NT2/D1 (cell line): ENCODE results near the gene EIF3K.
A peak's percentile ranks its signal among the peaks of the same experiment; 100 is the strongest.

Source experiments
- DNase-seq: peaks from one replicate; pipeline ENCODE4 v3.0.0-alpha.2; 2011; ENCODE audit warnings: low read depth, low spot score
- H3K27me3 ChIP-seq: 2 replicates; pipeline ENCODE4 v1.6.0; 2011; ENCODE audit warnings: mild to moderate bottlenecking; ENCODE audit not compliant: insufficient read length, insufficient read depth
- H3K36me3 ChIP-seq: 2 replicates; pipeline ENCODE4 v1.6.1; 2011; ENCODE audit warnings: mild to moderate bottlenecking, low read length, mixed read lengths; ENCODE audit not compliant: insufficient read depth, insufficient read length
- H3K4me1 ChIP-seq: 2 replicates; pipeline ENCODE4 v1.5.1; 2011; ENCODE audit not compliant: insufficient read depth, insufficient read length
- H3K4me3 ChIP-seq: 2 replicates; pipeline ENCODE4 v1.5.1; 2011; ENCODE audit warnings: low read depth; ENCODE audit not compliant: insufficient read length
- H3K9ac ChIP-seq: 2 replicates; pipeline ENCODE4 v1.6.0; 2011; ENCODE audit warnings: low read depth; ENCODE audit not compliant: insufficient read length
- H3K9me3 ChIP-seq: 2 replicates; pipeline ENCODE4 v1.5.1; 2011; ENCODE audit warnings: mild to moderate bottlenecking, low read length; ENCODE audit not compliant: insufficient read depth
- SUZ12 ChIP-seq: IDR thresholded peaks from 2 replicates; pipeline ENCODE4 v1.6.1; 2011; ENCODE audit not compliant: insufficient read length, insufficient read depth; ENCODE audit errors: extremely low read depth
- YY1 ChIP-seq: IDR thresholded peaks from 2 replicates; pipeline ENCODE4 v1.6.1; 2011; ENCODE audit not compliant: insufficient read length, insufficient read depth
- ZNF274 ChIP-seq: IDR thresholded peaks from 2 replicates; pipeline ENCODE4 v1.6.1; 2011; ENCODE audit warnings: mild to moderate bottlenecking, low read depth, low read length

EIF3K gene

DNA sequence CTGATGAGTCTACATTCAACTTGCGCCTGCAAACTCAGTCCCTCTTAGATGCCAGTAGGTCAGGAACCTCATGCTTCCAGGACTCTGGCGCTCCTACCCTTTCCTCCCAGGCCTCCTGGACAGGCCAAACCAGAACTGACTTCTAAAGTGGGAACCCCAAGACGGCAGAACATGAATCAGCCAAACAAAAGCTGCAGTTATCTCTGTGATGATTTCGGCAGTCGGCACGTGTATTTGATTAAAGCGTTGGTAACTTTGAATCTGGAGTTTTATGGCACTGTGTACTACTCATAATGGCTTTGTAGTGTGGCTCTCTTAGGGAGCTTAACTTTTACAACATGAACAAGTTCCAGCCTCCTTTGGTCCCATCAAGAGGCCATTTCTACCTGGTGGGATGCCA is 42.1 kb downstream of the EIF3K start:
- H3K36me3 ChIP-seq = peaks cover 39% of the 10 kb centered on the region
- H3K9ac ChIP-seq = no peak overlapping the region
- no peaks in the 10 kb centered on the region for H3K27me3 ChIP-seq
- no peak overlapping the region for H3K4me3 ChIP-seq
- H3K9me3 ChIP-seq = no peaks in the 10 kb centered on the region
- TF ChIP-seq ZNF274 = no peak
- no peak for TF ChIP-seq SUZ12
- no peak for TF ChIP-seq YY1
- peaks cover 23% of the 10 kb centered on the region for H3K4me1 ChIP-seq
- DNase-seq = no peak

DNA sequence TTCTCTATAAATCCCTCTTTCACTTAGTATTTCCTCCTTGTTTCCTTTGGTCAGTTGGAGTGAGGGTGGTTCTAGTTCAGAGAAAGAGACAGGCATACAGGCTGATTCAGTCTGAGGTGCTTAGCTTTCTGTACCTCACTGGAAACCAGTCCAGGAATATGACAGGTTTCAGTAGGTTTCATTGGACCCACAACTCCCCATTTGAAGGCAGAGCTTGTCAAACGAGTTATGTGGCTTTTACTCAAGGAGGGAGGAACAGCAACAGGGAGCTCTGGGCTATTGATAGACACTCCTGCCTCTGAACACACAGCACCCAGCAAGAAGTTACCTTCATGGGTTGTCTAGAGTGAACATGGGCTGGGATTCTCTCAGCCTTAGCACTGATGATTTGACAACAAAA is 43.0 kb downstream of the EIF3K start:
- no peaks in the 10 kb centered on the region for H3K27me3 ChIP-seq
- TF ChIP-seq ZNF274 = no peak
- H3K9me3 ChIP-seq = no peaks in the 10 kb centered on the region
- H3K4me1 ChIP-seq = peaks cover 26% of the 10 kb centered on the region
- no peak for DNase-seq
- H3K36me3 ChIP-seq = peaks cover 33% of the 10 kb centered on the region
- no peak overlapping the region for H3K4me3 ChIP-seq
- H3K9ac ChIP-seq = no peak overlapping the region

DNA sequence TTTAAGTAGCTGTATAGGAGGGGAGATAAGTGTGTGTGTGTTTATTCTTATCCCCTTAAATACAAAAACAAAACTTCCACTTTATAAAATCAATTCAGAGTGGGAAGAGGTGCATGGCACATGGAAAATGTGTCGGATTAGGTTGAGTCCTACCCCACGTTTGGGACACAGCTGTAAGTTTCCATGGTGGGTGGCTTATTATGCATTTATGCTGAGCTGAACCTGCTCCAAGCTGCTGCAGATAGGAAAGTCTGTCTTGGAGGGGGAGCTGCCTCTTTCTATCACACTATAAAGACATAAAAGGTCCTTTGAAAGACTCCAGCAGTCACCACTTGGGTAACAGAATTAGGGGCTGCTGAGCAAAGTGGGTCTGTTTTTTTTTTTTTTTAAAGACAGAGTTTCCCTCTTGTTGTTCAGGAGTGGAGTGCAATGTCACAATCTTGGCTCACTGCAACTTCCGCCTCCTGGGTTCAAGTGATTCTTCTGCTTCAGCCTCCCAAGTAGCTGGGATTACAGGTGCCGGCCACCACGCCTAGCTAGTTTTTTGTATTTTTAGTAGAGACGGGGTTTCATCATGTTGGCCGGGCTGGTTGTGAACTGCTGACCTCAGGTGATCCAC is 43.7 kb downstream of the EIF3K start:
- TF ChIP-seq SUZ12 (no peak), YY1 (no peak), ZNF274 (no peak)
- H3K9me3 ChIP-seq = no peaks in the 10 kb centered on the region
- no peak overlapping the region for H3K9ac ChIP-seq
- DNase-seq = no peak
- peaks cover 33% of the 10 kb centered on the region for H3K36me3 ChIP-seq
- peaks cover 26% of the 10 kb centered on the region for H3K4me1 ChIP-seq
- H3K4me3 ChIP-seq = no peak overlapping the region
- no peaks in the 10 kb centered on the region for H3K27me3 ChIP-seq

DNA sequence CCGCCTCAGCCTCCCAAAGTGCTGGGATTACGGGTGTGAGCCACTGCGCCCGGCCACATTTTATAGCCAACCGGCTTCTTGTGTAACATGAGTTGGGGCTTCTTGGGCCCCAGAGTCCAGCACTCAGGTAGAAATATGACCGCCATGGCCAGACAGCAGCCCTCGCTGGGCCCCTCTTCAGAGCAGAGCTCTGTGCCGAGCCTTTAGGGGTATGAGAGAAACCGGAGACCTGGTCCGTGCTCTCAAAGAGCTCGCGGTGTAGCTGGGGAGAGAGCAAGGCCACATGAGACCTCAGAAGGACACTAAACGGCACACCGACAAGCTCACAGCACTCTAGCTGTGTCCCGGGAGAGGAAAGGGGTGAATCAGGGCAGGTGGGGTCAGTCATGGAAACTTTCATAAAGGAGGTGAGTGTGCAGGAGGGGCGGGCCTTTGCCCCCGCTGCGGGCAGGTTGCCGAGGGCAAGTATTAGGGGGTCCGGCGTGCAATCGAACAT is 44.2 kb downstream of the EIF3K start:
- no peaks in the 10 kb centered on the region for H3K9me3 ChIP-seq
- H3K36me3 ChIP-seq = peaks cover 38% of the 10 kb centered on the region
- H3K27me3 ChIP-seq = no peaks in the 10 kb centered on the region
- TF ChIP-seq YY1 (no peak), ZNF274 (no peak), SUZ12 (no peak)
- peaks cover 22% of the 10 kb centered on the region for H3K4me1 ChIP-seq
- H3K9ac ChIP-seq = no peak overlapping the region
- DNase-seq = no peak
- no peak overlapping the region for H3K4me3 ChIP-seq

DNA sequence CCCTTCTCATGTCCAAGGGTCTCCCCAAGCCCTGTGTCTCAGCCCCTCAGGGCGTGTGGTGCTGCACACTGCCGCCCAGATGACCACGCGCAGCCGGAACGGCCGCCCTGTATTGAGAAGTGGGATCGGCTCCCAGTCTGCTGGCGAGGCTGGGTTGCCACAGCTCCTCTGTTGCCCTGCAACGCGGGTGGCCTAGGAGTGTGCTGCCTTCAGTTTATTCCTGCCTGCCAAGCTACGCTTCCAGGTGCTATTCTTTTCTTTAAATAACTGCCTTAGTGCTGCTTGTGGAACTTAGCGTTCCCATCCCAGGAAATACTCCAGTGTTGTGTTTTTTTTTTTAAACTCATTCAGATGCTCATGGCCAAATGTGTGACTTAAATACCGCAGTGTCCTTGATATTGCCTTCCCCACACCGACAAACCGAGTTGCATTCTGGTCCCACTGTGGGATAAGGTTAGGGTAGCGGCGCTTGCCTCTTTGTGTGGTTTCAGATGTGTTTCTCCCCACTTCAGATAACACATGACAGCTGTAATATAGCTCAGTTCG is 45.0 kb downstream of the EIF3K start:
- Histone ChIP-seq H3K4me1 (peaks cover 22% of the 10 kb centered on the region), H3K27me3 (no peaks in the 10 kb centered on the region), H3K9me3 (no peaks in the 10 kb centered on the region), H3K4me3 (no peak overlapping the region), H3K9ac (peak overlapping the region; percentile 25), H3K36me3 (peaks cover 44% of the 10 kb centered on the region)
- TF ChIP-seq YY1 = no peak
- TF ChIP-seq ZNF274 = no peak
- DNase-seq = no peak

DNA sequence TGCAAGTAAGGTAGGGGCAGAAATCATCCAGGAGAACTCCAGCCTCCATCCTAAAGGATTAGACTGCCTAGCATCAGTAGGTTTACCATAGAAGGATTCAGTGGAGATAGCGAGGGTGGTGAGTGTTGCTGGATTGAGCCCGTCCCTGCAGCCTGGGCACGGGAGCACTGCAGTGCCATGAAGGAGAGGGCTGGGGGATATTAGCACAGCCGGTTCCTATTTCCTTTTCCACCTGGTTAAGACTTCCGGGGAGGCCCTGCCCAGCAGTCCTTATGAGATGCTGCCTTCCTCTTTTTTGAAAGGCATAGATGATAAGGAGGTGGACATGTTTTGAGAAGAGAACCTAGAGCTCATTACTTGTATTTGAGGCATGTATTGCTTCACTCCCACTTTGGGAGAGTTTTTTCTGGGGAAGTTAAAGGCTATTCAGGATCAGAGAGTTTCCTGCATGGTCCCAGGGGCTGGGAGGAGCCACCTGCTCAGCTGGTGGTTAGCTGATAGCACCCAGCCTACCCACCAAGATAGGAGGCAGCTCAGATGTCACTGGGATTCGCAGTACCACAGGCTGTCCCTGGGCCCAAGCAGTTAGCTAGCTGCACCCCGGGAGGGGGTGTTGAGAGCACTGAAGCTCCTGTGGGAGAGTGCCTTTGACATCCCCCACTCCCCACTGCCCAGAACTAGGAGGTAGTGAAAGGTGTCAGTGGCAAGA is 45.7 kb downstream of the EIF3K start:
- Histone ChIP-seq H3K36me3 (peaks cover 44% of the 10 kb centered on the region), H3K4me3 (no peak overlapping the region), H3K4me1 (peaks cover 22% of the 10 kb centered on the region), H3K9me3 (no peaks in the 10 kb centered on the region), H3K27me3 (no peaks in the 10 kb centered on the region), H3K9ac (peak overlapping the region; percentile 5)
- no peak for TF ChIP-seq YY1
- no peak for TF ChIP-seq ZNF274
- no peak for TF ChIP-seq SUZ12
- no peak for DNase-seq

DNA sequence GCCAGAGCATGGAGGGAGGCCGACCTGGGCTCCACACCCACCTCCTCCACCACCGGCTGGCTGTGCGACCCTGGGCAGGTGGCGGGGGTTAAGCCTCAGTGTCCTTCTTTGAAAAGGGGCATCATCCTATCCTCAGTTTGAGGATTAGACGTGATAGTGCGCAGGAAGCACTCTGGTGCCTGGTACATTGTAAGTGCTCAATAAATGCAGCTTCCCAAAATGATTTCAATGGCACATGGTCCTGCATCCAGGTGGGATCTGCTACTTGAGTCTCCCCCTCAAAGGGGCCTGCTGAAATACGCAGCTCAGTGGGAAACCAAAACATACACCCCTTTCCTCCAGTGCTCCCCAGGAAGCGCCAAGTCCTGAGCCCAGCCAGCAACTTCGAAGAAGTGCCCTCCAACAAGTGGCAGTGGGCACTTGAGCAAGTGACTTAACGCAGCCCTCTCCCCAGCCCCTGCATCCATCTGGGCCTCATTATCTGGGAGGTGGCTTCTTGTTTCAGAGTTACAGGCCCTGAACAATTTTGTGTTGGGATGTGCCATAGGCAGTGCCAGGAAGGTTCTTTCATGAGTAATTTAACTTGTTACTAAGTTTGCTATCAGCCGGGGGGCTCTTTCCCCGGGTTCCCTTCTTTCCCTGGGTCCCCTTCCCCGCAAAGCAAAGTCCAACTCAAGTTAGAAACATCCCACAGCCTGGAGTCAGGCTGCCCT is 46.4 kb downstream of the EIF3K start:
- Histone ChIP-seq H3K4me1 (peaks cover 22% of the 10 kb centered on the region), H3K9ac (peak overlapping the region; percentile 27), H3K27me3 (no peaks in the 10 kb centered on the region), H3K4me3 (no peak overlapping the region), H3K36me3 (peaks cover 46% of the 10 kb centered on the region), H3K9me3 (no peaks in the 10 kb centered on the region)
- TF ChIP-seq ZNF274 (no peak), SUZ12 (no peak), YY1 (no peak)
- no peak for DNase-seq
